ENCODE measurements around the gene PPP1R18. TPM values are rescaled to one million over a fixed set of nuclear protein-coding genes. Genes with fewer than 3 reads are reported as not detected.
A peak's percentile ranks its signal among the peaks of the same experiment; 100 is the strongest.
"Not testable (repeated sequence)": the region's sequence is repeated elsewhere in the genome, so short reads cannot be mapped to it uniquely, and the experiment has no call there.

The PPP1R18 gene
- total RNA-seq, 2 experiments from 2014 or later: 65.2 to 106 TPM

- TF ChIP-seq CTCF (conservative IDR thresholded peaks at IDR 0.05; ENCODE audit: low read length) (peak; percentile 98), EZH2phosphoT487 (IDR thresholded peaks at IDR 0.05; ENCODE audit: borderline replicate concordance, low read depth, low read length) (no peak)
- H3K9me3 ChIP-seq (ENCODE audit: low read length): no peaks in the 10 kb centered on the region
- peak; percentile 79 for DNase-seq (ENCODE audit: low spot score)
- H3K9me2 ChIP-seq (ENCODE audit: insufficient read depth, low read length): no peaks in the 10 kb centered on the region
- peaks cover 35% of the 10 kb centered on the region for H4K20me1 ChIP-seq (ENCODE audit: insufficient read depth, low read length)
- H3K27ac ChIP-seq (ENCODE audit: low read depth, low read length, poor library complexity, severe bottlenecking): peak overlapping the region; percentile 97
- CTCF ChIA-PET (ENCODE audit: unreplicated experiment): interaction anchor here (0.8 to 2.0 kb wide), 4 partner anchors 8 to 43 kb away, joined by 3 to 7 read pairs (median 5); no protein-coding TSS in a partner anchor
- H3K4me1 ChIP-seq (ENCODE audit: insufficient read depth, low read length, poor library complexity, severe bottlenecking): peaks cover 45% of the 10 kb centered on the region
- H3K79me2 ChIP-seq (ENCODE audit: insufficient read depth, low read depth, low read length): peaks cover 82% of the 10 kb centered on the region
- no TSS peak for BruUV-seq (replicated peaks)
- peaks cover 75% of the 10 kb centered on the region for H3K36me3 ChIP-seq (ENCODE audit: insufficient read depth, low read length)
- POLR2A ChIA-PET: interaction anchor here (1.2 to 6.0 kb wide), 3 partner anchors 33 to 43 kb away, joined by 5 to 71 read pairs (median 12); partner anchors contain the start of gene NRM
- intact Hi-C loops (cut with micrococcal nuclease; ENCODE audit: unreplicated experiment): loop anchor here (1.0 to 5.0 kb wide), 2 partner anchors 43 to 165 kb away; partner anchors contain the start of genes GNL1 and PRR3
- H3K4me3 ChIP-seq (ENCODE audit: low read depth, low read length, poor library complexity, severe bottlenecking): peak overlapping the region; percentile 91
- no peak overlapping the region for H2AFZ ChIP-seq (ENCODE audit: low read length)
- peak overlapping the region; percentile 95 for H3K4me2 ChIP-seq (ENCODE audit: low read length)
Observed at GRCh38 chr6:30722280-30723112, 36.1 kb upstream of the PPP1R18 start.

GRCh38 chr6:30722025-30722279, 35.5 kb upstream of the PPP1R18 start:
- Histone ChIP-seq H3K79me2 (ENCODE audit: insufficient read depth, low read depth, low read length) (peaks cover 82% of the 10 kb centered on the region), H3K4me3 (ENCODE audit: low read depth, low read length, poor library complexity, severe bottlenecking) (peak overlapping the region; percentile 91), H3K4me1 (ENCODE audit: insufficient read depth, low read length, poor library complexity, severe bottlenecking) (peaks cover 45% of the 10 kb centered on the region), H3K27ac (ENCODE audit: low read depth, low read length, poor library complexity, severe bottlenecking) (peak overlapping the region; percentile 97), H3K4me2 (ENCODE audit: low read length) (peak overlapping the region; percentile 95), H3K36me3 (ENCODE audit: insufficient read depth, low read length) (peaks cover 71% of the 10 kb centered on the region), H4K20me1 (ENCODE audit: insufficient read depth, low read length) (peaks cover 35% of the 10 kb centered on the region)
- not testable (repeated sequence) for H3K9me2 ChIP-seq (ENCODE audit: insufficient read depth, low read length); BruUV-seq (replicated peaks); H2AFZ ChIP-seq (ENCODE audit: low read length); H3K9me3 ChIP-seq (ENCODE audit: low read length)
- DNase-seq (ENCODE audit: low spot score): peak; percentile 40
- ChIA-PET CTCF (ENCODE audit: unreplicated experiment) (interaction anchor here (0.6 to 2.0 kb wide), 3 partner anchors 9 to 43 kb away, joined by 3 to 7 read pairs (median 7); no protein-coding TSS in a partner anchor), POLR2A (interaction anchor here (0.6 to 6.0 kb wide), 5 partner anchors 32 to 107 kb away, joined by 4 to 71 read pairs (median 8); partner anchors contain the start of gene NRM)
- intact Hi-C loops (cut with micrococcal nuclease; ENCODE audit: unreplicated experiment): loop anchor here (1.0 to 5.0 kb wide), 2 partner anchors 43 to 165 kb away; partner anchors contain the start of genes GNL1 and PRR3

- Histone ChIP-seq H2AFZ (ENCODE audit: low read length) (no peak overlapping the region), H3K9me2 (ENCODE audit: insufficient read depth, low read length) (no peaks in the 10 kb centered on the region), H3K79me2 (ENCODE audit: insufficient read depth, low read depth, low read length) (peaks cover 85% of the 10 kb centered on the region), H3K9me3 (ENCODE audit: low read length) (no peaks in the 10 kb centered on the region), H3K4me3 (ENCODE audit: low read depth, low read length, poor library complexity, severe bottlenecking) (peak overlapping the region; percentile 91), H4K20me1 (ENCODE audit: insufficient read depth, low read length) (peaks cover 35% of the 10 kb centered on the region), H3K4me1 (ENCODE audit: insufficient read depth, low read length, poor library complexity, severe bottlenecking) (peaks cover 48% of the 10 kb centered on the region), H3K4me2 (ENCODE audit: low read length) (peak overlapping the region; percentile 95), H3K27ac (ENCODE audit: low read depth, low read length, poor library complexity, severe bottlenecking) (peak overlapping the region; percentile 97), H3K36me3 (ENCODE audit: insufficient read depth, low read length) (peaks cover 65% of the 10 kb centered on the region)
- TF ChIP-seq CTCF (conservative IDR thresholded peaks at IDR 0.05; ENCODE audit: low read length) (peak; percentile 48; the same call in 1 of the 2 replicates), EZH2phosphoT487 (IDR thresholded peaks at IDR 0.05; ENCODE audit: borderline replicate concordance, low read depth, low read length) (no peak)
- POLR2A ChIA-PET: interaction anchor here (0.6 to 6.0 kb wide), 9 partner anchors 9 to 106 kb away, joined by 3 to 71 read pairs (median 5); partner anchors contain the start of gene NRM
- peak; percentile 93 for DNase-seq (ENCODE audit: low spot score)
- intact Hi-C loops (cut with micrococcal nuclease; ENCODE audit: unreplicated experiment): loop anchor here (1.0 to 5.0 kb wide), 3 partner anchors 39 to 164 kb away; partner anchors contain the start of genes GNL1 and PRR3
- no TSS peak for BruUV-seq (replicated peaks)
- CTCF ChIA-PET (ENCODE audit: unreplicated experiment): interaction anchor here (0.6 to 2.0 kb wide), 3 partner anchors 9 to 42 kb away, joined by 3 to 7 read pairs (median 7); no protein-coding TSS in a partner anchor
Observed at GRCh38 chr6:30721198-30722024, 35.0 kb upstream of the PPP1R18 start.
